HCT116 (cell line): ENCODE results near the gene GOLGA8B.

Experiments used
- TF ChIP-seq, protein P1 (sequence below): IDR thresholded peaks from 2 replicates; pipeline ENCODE4 v1.6.1; 2012
- TF ChIP-seq, protein P2 (sequence below): IDR thresholded peaks from 2 replicates; pipeline ENCODE4 v1.6.1; 2012

DNA sequence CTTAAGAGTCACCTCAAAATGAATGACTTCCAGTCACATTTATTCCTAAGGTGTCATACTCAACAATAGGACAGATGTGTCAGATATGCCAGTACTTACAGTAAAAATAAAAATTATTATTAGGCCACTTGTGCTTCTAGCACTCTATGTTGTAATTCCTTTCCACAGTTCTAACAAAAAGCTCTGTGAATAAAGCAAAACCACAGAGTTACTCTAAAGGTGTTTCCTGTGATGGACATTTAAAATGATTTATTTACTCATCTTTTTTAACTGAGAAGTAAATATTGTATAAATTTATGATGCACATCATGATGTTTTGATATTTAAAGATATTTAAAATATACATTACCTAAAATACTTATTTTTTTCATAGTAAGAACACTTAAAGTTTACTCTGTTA lies 13.9 kb upstream of the GOLGA8B start:
- TF ChIP-seq, protein P1, sequence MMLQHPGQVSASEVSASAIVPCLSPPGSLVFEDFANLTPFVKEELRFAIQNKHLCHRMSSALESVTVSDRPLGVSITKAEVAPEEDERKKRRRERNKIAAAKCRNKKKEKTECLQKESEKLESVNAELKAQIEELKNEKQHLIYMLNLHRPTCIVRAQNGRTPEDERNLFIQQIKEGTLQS: no peak
- TF ChIP-seq, protein P2, sequence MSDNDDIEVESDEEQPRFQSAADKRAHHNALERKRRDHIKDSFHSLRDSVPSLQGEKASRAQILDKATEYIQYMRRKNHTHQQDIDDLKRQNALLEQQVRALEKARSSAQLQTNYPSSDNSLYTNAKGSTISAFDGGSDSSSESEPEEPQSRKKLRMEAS: no peak
